ENCODE measurements around the gene LSP1. TPM values are rescaled to one million over a fixed set of nuclear protein-coding genes. Genes with fewer than 3 reads are reported as not detected.

The LSP1 gene
- total and polyA plus RNA-seq, 2 of the 13 experiments (the other 11 are each of a cell fraction or from before 2014, with no cell fraction given) = 0.59 to 1.00 TPM

- TF ChIP-seq ARID5B (CRISPR knock-in tag; IDR thresholded peaks at IDR 0.05) (peak; percentile 71), ZNF839 (CRISPR knock-in tag; IDR thresholded peaks at IDR 0.05; ENCODE audit: borderline replicate concordance) (no peak), ZNF761 (CRISPR knock-in tag; conservative IDR thresholded peaks at IDR 0.05) (peak; percentile 42; the same call in 1 of the 2 replicates), MAX (IDR thresholded peaks at IDR 0.05) (peak; percentile 97), ZNF589 (CRISPR knock-in tag; conservative IDR thresholded peaks at IDR 0.05) (peak; percentile 81), ZNF788 (CRISPR knock-in tag; IDR thresholded peaks at IDR 0.05; ENCODE audit: borderline replicate concordance) (peak; percentile 46; the same call in 1 of the 2 replicates), AFF4 (CRISPR knock-in tag; IDR thresholded peaks at IDR 0.05) (peak; percentile 74; the same call in 1 of the 2 replicates), DR1 (CRISPR knock-in tag; IDR thresholded peaks at IDR 0.05) (peak; percentile 84; the same call in 1 of the 2 replicates), KDM5A (IDR thresholded peaks at IDR 0.05; ENCODE audit: borderline replicate concordance, low read length) (no peak), ZNF225 (CRISPR knock-in tag; IDR thresholded peaks at IDR 0.05) (no peak), ZSCAN31 (CRISPR knock-in tag; IDR thresholded peaks at IDR 0.05; ENCODE audit: low read depth) (peak; percentile 68), ZNF232 (CRISPR knock-in tag; IDR thresholded peaks at IDR 0.05; ENCODE audit: borderline replicate concordance) (peak; percentile 73; the same call in 1 of the 2 replicates), ZNF136 (CRISPR knock-in tag; IDR thresholded peaks at IDR 0.05; ENCODE audit: low read depth) (0 out of 2 replicates have a peak, but pooled peaks have one; percentile 86), ZFY (CRISPR knock-in tag; IDR thresholded peaks at IDR 0.05) (peak; percentile 75), ZNF574 (CRISPR knock-in tag; IDR thresholded peaks at IDR 0.05) (peak; percentile 69; the same call in 1 of the 2 replicates)
These were observed 22.3 kb upstream of the LSP1 start (continued) for GRCh38 chr11:1830322-1831223.

Measured in HepG2 (cell line).